ENCODE results near the gene CST2. TPM values are rescaled to one million over a fixed set of nuclear protein-coding genes. Genes with fewer than 3 reads are reported as not detected.
"Not testable (repeated sequence)": the region's sequence is repeated elsewhere in the genome, so short reads cannot be mapped to it uniquely, and the experiment has no call there.

The CST2 gene
- total RNA-seq, 1 donor: 0.36 TPM

- peak; percentile 25 for DNase-seq (ENCODE audit: low read depth)
- H3K4me3 ChIP-seq (ENCODE audit: low read depth, low read length): no peak overlapping the region
- peak; percentile 66 for TF ChIP-seq CTCF (IDR thresholded peaks at IDR 0.05; ENCODE audit: insufficient read depth, low read length)
These were observed 44.1 kb downstream of the CST2 start for GRCh38 chr20:23782366-23782983.

GRCh38 chr20:23778676-23779075 lies 47.9 kb downstream of the CST2 start:
- not testable (repeated sequence) for H3K4me3 ChIP-seq (ENCODE audit: low read depth, low read length)
- peak; percentile 8 for DNase-seq (ENCODE audit: low read depth)

GRCh38 chr20:23777380-23777779 lies 49.1 kb downstream of the CST2 start:
- DNase-seq (ENCODE audit: low read depth); H3K4me3 ChIP-seq (ENCODE audit: low read depth, low read length): not testable (repeated sequence)

- no peak overlapping the region for H3K4me3 ChIP-seq (ENCODE audit: low read depth, low read length)
- DNase-seq (ENCODE audit: low read depth): no peak
- TF ChIP-seq CTCF (IDR thresholded peaks at IDR 0.05; ENCODE audit: insufficient read depth, low read length): no peak
These were observed 50.3 kb downstream of the CST2 start for GRCh38 chr20:23776067-23776771.

GRCh38 chr20:23774081-23774480 lies 52.4 kb downstream of the CST2 start:
- no peak overlapping the region for H3K4me3 ChIP-seq (ENCODE audit: low read depth, low read length)
- no peak for DNase-seq (ENCODE audit: low read depth)
- TF ChIP-seq CTCF (IDR thresholded peaks at IDR 0.05; ENCODE audit: insufficient read depth, low read length): no peak

Other genes with a start within 250 kb of the CST2 start
- not detected in 2 replicates for gene CST9, start 220.8 kb downstream of the CST2 start, total RNA-seq (ENCODE audit: low replicate concordance)
- gene CST3, start 188.8 kb downstream of the CST2 start, total RNA-seq (ENCODE audit: low replicate concordance): 246 and 355 TPM in 2 replicates
- gene CST4, start 137.7 kb downstream of the CST2 start, total RNA-seq (ENCODE audit: low replicate concordance): not detected in 2 replicates
- gene CST1, start 75.8 kb downstream of the CST2 start, total RNA-seq (ENCODE audit: low replicate concordance): 0.63 TPM in 1 of 2 replicates, not detected in the other
- gene CST5, start 53.0 kb upstream of the CST2 start, total RNA-seq (ENCODE audit: low replicate concordance): not detected in 2 replicates
- gene GGTLC1, start 162.1 kb upstream of the CST2 start, total RNA-seq (ENCODE audit: low replicate concordance): not detected in 2 replicates